AG09309 (cell line): Measurements from ENCODE around the gene TMEM51.

ENCODE experiments used
- DNase-seq: peaks from one replicate; pipeline ENCODE4 v3.0.0-alpha.2; 2010; ENCODE audit warnings: low read depth
- H3K4me3 ChIP-seq: 2 replicates; pipeline ENCODE4 v1.5.1; 2011; ENCODE audit warnings: mild to moderate bottlenecking, low read depth, low read length, moderate library complexity; ENCODE audit not compliant: control insufficient read depth
- TF ChIP-seq, protein P1 (sequence below): IDR thresholded peaks from 2 replicates; pipeline ENCODE4 v1.5.1; 2011; ENCODE audit warnings: mild to moderate bottlenecking, low read depth, low read length, inconsistent platforms; ENCODE audit not compliant: insufficient read depth, control insufficient read depth; ENCODE audit errors: missing control alignments

Gene TMEM51

DNA sequence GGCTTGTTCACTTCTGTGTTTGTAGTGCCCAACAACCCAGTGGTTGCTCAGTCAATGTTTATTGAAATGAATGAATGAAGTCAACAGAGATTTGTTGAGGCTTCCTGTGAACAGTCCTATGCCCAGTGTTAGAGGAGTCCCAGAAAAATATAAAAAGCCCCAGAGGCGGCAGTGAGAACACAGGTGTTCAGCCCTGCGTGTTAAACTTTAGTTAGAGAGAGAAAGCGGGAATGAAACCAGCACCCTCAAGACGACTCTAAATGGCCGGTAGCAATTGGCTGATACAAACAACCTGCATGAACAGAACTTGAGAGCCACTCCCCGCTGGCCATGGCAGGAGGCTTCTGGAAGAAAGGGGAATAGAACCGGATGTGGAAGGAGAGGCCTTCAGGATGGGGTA, 22.6 kb downstream of the TMEM51 start:
- TF ChIP-seq, protein P1, sequence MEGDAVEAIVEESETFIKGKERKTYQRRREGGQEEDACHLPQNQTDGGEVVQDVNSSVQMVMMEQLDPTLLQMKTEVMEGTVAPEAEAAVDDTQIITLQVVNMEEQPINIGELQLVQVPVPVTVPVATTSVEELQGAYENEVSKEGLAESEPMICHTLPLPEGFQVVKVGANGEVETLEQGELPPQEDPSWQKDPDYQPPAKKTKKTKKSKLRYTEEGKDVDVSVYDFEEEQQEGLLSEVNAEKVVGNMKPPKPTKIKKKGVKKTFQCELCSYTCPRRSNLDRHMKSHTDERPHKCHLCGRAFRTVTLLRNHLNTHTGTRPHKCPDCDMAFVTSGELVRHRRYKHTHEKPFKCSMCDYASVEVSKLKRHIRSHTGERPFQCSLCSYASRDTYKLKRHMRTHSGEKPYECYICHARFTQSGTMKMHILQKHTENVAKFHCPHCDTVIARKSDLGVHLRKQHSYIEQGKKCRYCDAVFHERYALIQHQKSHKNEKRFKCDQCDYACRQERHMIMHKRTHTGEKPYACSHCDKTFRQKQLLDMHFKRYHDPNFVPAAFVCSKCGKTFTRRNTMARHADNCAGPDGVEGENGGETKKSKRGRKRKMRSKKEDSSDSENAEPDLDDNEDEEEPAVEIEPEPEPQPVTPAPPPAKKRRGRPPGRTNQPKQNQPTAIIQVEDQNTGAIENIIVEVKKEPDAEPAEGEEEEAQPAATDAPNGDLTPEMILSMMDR, result no peak
- DNase-seq, result no peak

DNA sequence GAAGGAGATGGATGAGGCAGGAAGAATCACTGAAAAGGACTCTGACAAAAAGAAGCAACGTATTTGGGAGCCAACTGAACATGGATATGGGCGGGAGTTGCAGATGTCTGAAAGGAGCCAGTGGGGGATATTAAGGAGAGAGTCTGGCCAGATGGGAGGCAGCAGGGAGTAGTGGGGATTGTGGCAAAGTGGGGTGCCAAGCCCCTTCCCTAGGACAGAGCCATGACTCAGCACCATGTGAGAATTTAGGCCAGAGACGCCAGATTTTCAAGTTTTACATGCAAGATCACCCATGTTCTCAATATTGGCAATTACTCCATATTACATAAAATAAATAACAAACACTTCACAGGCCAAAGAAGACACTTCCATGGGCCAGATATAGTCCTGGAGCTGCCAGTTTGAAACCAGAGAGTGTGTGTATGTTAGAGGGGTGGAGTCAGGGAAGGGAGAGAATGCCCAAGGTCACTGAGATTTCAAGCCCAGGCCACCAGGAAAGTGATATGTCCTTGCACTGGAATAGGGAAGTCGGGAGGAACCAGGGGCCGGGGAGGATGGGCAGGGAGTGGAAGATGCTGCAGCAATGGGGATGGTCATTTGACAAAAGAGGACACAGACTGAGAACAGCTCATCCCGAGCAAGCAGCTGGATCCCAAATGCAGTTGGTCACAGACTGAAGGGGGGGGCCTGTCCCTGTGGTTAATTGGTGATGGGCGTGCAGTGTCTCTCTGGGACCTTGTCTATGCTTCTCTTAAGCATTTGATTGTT, 23.5 kb downstream of the TMEM51 start:
- no peak overlapping the region for H3K4me3 ChIP-seq
- TF ChIP-seq, protein P1, result no peak
- no peak for DNase-seq

More for the DNA sequence above, 22.6 kb downstream of the TMEM51 start:
- no peak overlapping the region for H3K4me3 ChIP-seq

GRCh38 chr1:15177710-15178166, 24.2 kb downstream of the TMEM51 start:
- H3K4me3 ChIP-seq, result no peak overlapping the region
- TF ChIP-seq, protein P1, result no peak
- no peak for DNase-seq

- TF ChIP-seq, protein P1, result no peak
- no peak overlapping the region for H3K4me3 ChIP-seq
- peak; percentile 72 for DNase-seq
These were observed 25.3 kb downstream of the TMEM51 start for GRCh38 chr1:15178571-15179484.

- TF ChIP-seq, protein P1, result no peak
- no peak for DNase-seq
- no peak overlapping the region for H3K4me3 ChIP-seq
These were observed 25.9 kb downstream of the TMEM51 start for GRCh38 chr1:15179485-15179883.

DNA sequence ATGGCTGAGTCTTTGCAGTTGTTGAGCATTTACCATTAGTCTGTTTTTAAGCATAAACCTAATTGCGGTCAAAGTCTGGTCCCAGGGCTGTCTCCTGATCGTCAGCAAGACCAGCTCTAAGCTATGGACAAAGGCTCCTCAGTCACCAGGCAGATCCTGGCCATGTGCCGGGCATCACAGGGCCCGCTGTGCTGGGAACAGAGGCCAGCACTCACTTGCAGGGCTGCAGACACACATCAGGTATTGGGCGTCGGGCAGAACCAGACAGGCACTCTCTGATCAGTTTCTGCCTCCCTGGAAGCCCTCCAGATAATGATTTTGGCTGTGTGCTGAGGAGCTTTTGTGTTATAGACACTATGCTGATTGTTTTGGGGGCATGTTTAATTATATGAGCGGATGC, 26.6 kb downstream of the TMEM51 start:
- TF ChIP-seq, protein P1, result no peak
- no peak for DNase-seq
- H3K4me3 ChIP-seq, result no peak overlapping the region
